B cell (primary cell): ENCODE data around the gene CCDC54. TPM values are rescaled to one million over a fixed set of nuclear protein-coding genes. Genes with fewer than 3 reads are reported as not detected.

Experiments used
- ATAC-seq: fragments of 200-7000 bp; cut with Tn5 transposase; one replicate; pipeline ENCODE4 v1.10.0; 2021; ENCODE audit warnings: low read depth, mild to moderate bottlenecking, moderate number of reproducible peaks, moderate library complexity
- CTCF ChIA-PET: fragments of 350-600 bp; sonication (Branson Sonifier 250); formaldehyde crosslinking; loops from one replicate; lab custom pipeline; 2021; ENCODE audit warnings: antibody characterized with exemption, inconsistent platforms; lab: Charles Lee
- POLR2A ChIA-PET: fragments of 350-600 bp; sonication (Branson Sonifier 250); formaldehyde crosslinking; loops from one replicate; lab custom pipeline; 2021; ENCODE audit warnings: antibody characterized with exemption; lab: Charles Lee
- DNase-seq: peaks from one replicate; pipeline ENCODE4 v3.0.0; 2013
- H2AFZ ChIP-seq: 2 replicates; pipeline ENCODE4 v1.6.1; 2012; ENCODE audit warnings: mild to moderate bottlenecking, low read depth, low read length; ENCODE audit not compliant: insufficient read depth, poor library complexity, severe bottlenecking
- H3K27ac ChIP-seq, 2 donors: 1 replicate in 1 of 2; 2 replicates in 1 of 2; pipeline ENCODE4 v1.5.1; 2012 to 2013; ENCODE audit warnings: low read length in 2 of 2, mild to moderate bottlenecking in 2 of 2, moderate library complexity in 1 of 2
- H3K27me3 ChIP-seq, 4 experiments: fragments of 200-600 bp in 1 of 4; sonication (generic) in 1 of 4; replicated peaks in 1 of 4; 1 replicate in 2 of 4; 2 replicates in 2 of 4; pipeline versions ENCODE4 v1.6.1 to v1.7.0; 2013 to 2016; ENCODE audit warnings: low read length in 3 of 4, mild to moderate bottlenecking in 2 of 4, mixed read lengths in 1 of 4, moderate library complexity in 1 of 4; ENCODE audit not compliant: insufficient read depth in 4 of 4, control insufficient read depth in 3 of 4; ENCODE audit errors: control extremely low read depth in 1 of 4
- H3K36me3 ChIP-seq, 2 experiments: replicated peaks in 1 of 2; 1 replicate in 1 of 2; 2 replicates in 1 of 2; pipeline versions ENCODE4 v1.6.1 to v1.7.1; 2013; ENCODE audit warnings: low read length in 1 of 2; ENCODE audit not compliant: insufficient read depth in 2 of 2, control insufficient read depth in 1 of 2; ENCODE audit errors: control extremely low read depth in 1 of 2, extremely low read depth in 1 of 2
- H3K4me1 ChIP-seq, 2 donors: fragments of 200-600 bp in 1 of 2; sonication (generic) in 1 of 2; 1 replicate in 1 of 2; 2 replicates in 1 of 2; pipeline versions ENCODE4 v1.5.1 to v1.6.1; 2013 to 2017; ENCODE audit warnings: low read length in 2 of 2; ENCODE audit not compliant: control insufficient read depth in 2 of 2, insufficient read depth in 2 of 2
- H3K4me2 ChIP-seq: replicated peaks from 2 replicates; pipeline ENCODE3; 2012; ENCODE audit warnings: mild to moderate bottlenecking, low read depth, low read length; ENCODE audit not compliant: poor library complexity, severe bottlenecking
- H3K4me3 ChIP-seq, 5 experiments: fragments of 200-600 bp in 1 of 5; sonication (generic) in 1 of 5; 1 replicate in 3 of 5; 2 replicates in 2 of 5; pipeline versions ENCODE4 v1.5.1 to v1.7.0; 2011 to 2016; ENCODE audit warnings: low read length in 4 of 5, mild to moderate bottlenecking in 4 of 5, low read depth in 2 of 5, control low read depth in 1 of 5, moderate library complexity in 1 of 5; ENCODE audit not compliant: insufficient read depth in 1 of 5; ENCODE audit errors: control extremely low read depth in 1 of 5, extremely low read depth in 1 of 5
- H3K79me2 ChIP-seq: fragments of 200-600 bp; sonication (generic); one replicate; pipeline ENCODE4 v1.6.0; 2016; ENCODE audit warnings: low read length; ENCODE audit not compliant: control insufficient read depth, insufficient read depth
- H3K9ac ChIP-seq: fragments of 200-600 bp; sonication (generic); 2 replicates; pipeline ENCODE4 v1.6.1; 2017; ENCODE audit warnings: mild to moderate bottlenecking, low read length, moderate library complexity
- H3K9me3 ChIP-seq, 3 donors: one replicate each; pipeline versions ENCODE4 v1.6.1 to v1.7.1; 2013; ENCODE audit warnings: low read length in 2 of 3; ENCODE audit not compliant: control insufficient read depth in 2 of 3, insufficient read depth in 1 of 3; ENCODE audit errors: control extremely low read depth in 1 of 3
- H4K20me1 ChIP-seq: 2 replicates; pipeline ENCODE4 v1.6.0; 2012; ENCODE audit warnings: mild to moderate bottlenecking, low read length; ENCODE audit not compliant: insufficient read depth, control insufficient read depth, poor library complexity, severe bottlenecking
- H3K27ac Mint-ChIP-seq: one replicate; pipeline ENCODE4 v1.8.0; 2021; ENCODE audit warnings: mixed read lengths
- H3K27me3 Mint-ChIP-seq: one replicate; pipeline ENCODE4 v1.8.0; 2021; ENCODE audit warnings: mixed read lengths
- H3K4me1 Mint-ChIP-seq: one replicate; pipeline ENCODE4 v1.8.0; 2021; ENCODE audit warnings: mixed read lengths
- H3K4me3 Mint-ChIP-seq: one replicate; pipeline ENCODE4 v1.8.0; 2021; ENCODE audit warnings: mixed read lengths
- H3K9me3 Mint-ChIP-seq: one replicate; pipeline ENCODE4 v1.8.0; 2022; ENCODE audit warnings: mixed read lengths; ENCODE audit not compliant: insufficient read depth
- EZH2 ChIP-seq: IDR thresholded peaks from 2 replicates; pipeline ENCODE4 v1.6.1; 2012; ENCODE audit warnings: borderline replicate concordance, low read depth, mild to moderate bottlenecking, moderate library complexity, low read length; ENCODE audit not compliant: insufficient read depth, poor library complexity, severe bottlenecking
- WGBS: methylation state at CpG from one replicate; pipeline ENCODE4 v1.1.5; 2013; ENCODE audit warnings: missing lambda C conversion rate; ENCODE audit not compliant: insufficient coverage; 5-methylcytosine and 5-hydroxymethylcytosine counted together
- intact Hi-C: fragments of 100-400 bp; cut with micrococcal nuclease; formaldehyde crosslinking; loops from one replicate; pipeline ENCODE4 v1.10.0; 2022
- polyA plus RNA-seq: library from polyadenylated mRNA; depleted of rRNA; stranded (reverse); fragments of >200 nt; gene quantifications from 2 replicates; pipeline ENCODE4 v1.2.3, GENCODE V29; 2012
- total RNA-seq, 2 donors: library from RNA; stranded (reverse); fragments of 120-200 nt in 1 of 2; gene quantifications; 1 replicate in 1 of 2; 2 replicates in 1 of 2; pipeline versions ENCODE4 v1.2.3 to v1.2.4, GENCODE V29; 2013 to 2022
- TF ChIP-seq, protein P1 (sequence below): fragments of 200-600 bp; IDR thresholded peaks from one replicate; pipeline ENCODE4 v1.8.0; 2022; ENCODE audit warnings: antibody characterized with exemption, mild to moderate bottlenecking

The CCDC54 gene
- total and polyA plus RNA-seq, 2 donors (not counting 1 experiment from before 2014, with no cell fraction given): not detected

DNA sequence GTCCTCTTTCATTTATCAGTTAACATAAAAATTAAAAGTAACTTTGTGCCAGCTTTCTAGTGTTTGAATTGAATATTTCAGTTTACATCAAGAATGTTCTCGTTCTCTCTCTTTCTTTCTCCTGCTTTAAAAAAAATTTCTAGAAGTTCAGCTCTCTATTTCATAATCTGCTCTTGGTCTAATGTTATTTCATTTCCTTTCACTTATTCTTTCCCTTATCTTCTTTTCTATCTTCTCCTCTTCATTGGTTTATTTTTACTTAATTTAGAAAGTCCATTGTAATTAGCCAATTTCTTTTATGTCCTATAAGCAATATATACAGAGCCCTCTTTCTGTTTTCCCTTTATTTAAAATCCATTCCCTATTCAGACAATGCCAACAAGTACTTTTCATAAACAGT, 44.6 kb downstream of the CCDC54 start:
- ATAC-seq (no peak), DNase-seq (no peak)
- H3K4me2 ChIP-seq: no peak overlapping the region
- no peak overlapping the region for H2AFZ ChIP-seq
- peaks cover 18% of the 10 kb centered on the region for H3K4me1 Mint-ChIP-seq
- H3K4me1 ChIP-seq: peaks cover 10 to 13% of the 10 kb centered on the region in 2 donors
- H4K20me1 ChIP-seq: no peaks in the 10 kb centered on the region
- H3K27me3 ChIP-seq: no peaks in the 10 kb centered on the region
- no peaks in the 10 kb centered on the region for H3K79me2 ChIP-seq
- TF ChIP-seq EZH2: no peak
- TF ChIP-seq, protein P1, sequence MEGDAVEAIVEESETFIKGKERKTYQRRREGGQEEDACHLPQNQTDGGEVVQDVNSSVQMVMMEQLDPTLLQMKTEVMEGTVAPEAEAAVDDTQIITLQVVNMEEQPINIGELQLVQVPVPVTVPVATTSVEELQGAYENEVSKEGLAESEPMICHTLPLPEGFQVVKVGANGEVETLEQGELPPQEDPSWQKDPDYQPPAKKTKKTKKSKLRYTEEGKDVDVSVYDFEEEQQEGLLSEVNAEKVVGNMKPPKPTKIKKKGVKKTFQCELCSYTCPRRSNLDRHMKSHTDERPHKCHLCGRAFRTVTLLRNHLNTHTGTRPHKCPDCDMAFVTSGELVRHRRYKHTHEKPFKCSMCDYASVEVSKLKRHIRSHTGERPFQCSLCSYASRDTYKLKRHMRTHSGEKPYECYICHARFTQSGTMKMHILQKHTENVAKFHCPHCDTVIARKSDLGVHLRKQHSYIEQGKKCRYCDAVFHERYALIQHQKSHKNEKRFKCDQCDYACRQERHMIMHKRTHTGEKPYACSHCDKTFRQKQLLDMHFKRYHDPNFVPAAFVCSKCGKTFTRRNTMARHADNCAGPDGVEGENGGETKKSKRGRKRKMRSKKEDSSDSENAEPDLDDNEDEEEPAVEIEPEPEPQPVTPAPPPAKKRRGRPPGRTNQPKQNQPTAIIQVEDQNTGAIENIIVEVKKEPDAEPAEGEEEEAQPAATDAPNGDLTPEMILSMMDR: no peak
- no peaks in the 10 kb centered on the region for H3K9me3 Mint-ChIP-seq
- peaks cover 3% of the 10 kb centered on the region for H3K27me3 Mint-ChIP-seq
- H3K4me3 Mint-ChIP-seq: no peak overlapping the region
- WGBS: no CpG with 5 or more reads among the region's 1 CpG
- H3K27ac ChIP-seq: no peak overlapping the region
- intact Hi-C loops: loop anchor here (1.0 to 10.0 kb wide), 5 partner anchors 8 to 323 kb away; no protein-coding TSS in a partner anchor
- no peak overlapping the region for H3K9ac ChIP-seq
- POLR2A ChIA-PET: no interaction called here
- H3K4me3 ChIP-seq: no peak overlapping the region
- no peaks in the 10 kb centered on the region for H3K9me3 ChIP-seq
- CTCF ChIA-PET: interaction anchor here (0.8 to 2.7 kb wide), 17 partner anchors 9 to 192 kb away, joined by 3 to 40 read pairs (median 7); no protein-coding TSS in a partner anchor
- H3K36me3 ChIP-seq: no peaks in the 10 kb centered on the region
- no peak overlapping the region for H3K27ac Mint-ChIP-seq

DNA sequence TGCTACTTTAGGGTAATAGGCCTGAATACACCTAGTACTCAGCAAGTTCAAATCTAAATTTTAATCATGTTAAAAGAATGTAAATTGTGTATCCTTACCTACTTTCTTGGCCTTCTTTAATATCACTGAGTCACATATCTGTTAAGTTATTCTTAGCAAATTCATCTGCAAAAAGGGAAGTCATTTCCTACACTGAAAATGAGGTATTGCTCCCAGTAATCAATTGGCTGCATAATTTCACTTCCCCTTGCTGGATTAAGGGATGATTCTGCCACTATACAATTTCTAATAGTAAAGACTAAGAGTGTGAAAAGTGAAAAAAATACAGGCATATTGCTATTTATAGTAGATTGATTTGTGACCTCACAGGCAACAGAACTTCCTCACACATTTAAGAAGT, 47.8 kb downstream of the CCDC54 start:
- H3K4me1 Mint-ChIP-seq: peaks cover 45% of the 10 kb centered on the region
- no peak overlapping the region for H3K4me3 Mint-ChIP-seq
- no peaks in the 10 kb centered on the region for H3K79me2 ChIP-seq
- DNase-seq: peak; percentile 35
- no peak overlapping the region for H3K27ac ChIP-seq
- ATAC-seq: no peak
- no peak overlapping the region for H3K27ac Mint-ChIP-seq
- H3K36me3 ChIP-seq: no peaks in the 10 kb centered on the region
- H3K27me3 ChIP-seq: no peaks in the 10 kb centered on the region
- no peak overlapping the region for H3K4me2 ChIP-seq
- ChIA-PET POLR2A (no interaction called here), CTCF (interaction anchor here (0.6 to 1.0 kb wide), 2 partner anchors 148 to 153 kb away, joined by 3 read pairs; no protein-coding TSS in a partner anchor)
- H3K9me3 Mint-ChIP-seq: no peaks in the 10 kb centered on the region
- TF ChIP-seq, protein P1: no peak
- TF ChIP-seq EZH2: no peak
- intact Hi-C loops: loop anchor here (10.0 kb wide), 1 partner anchor 320 kb away; no protein-coding TSS in a partner anchor
- H3K4me3 ChIP-seq: no peak overlapping the region
- no peaks in the 10 kb centered on the region for H3K9me3 ChIP-seq
- peaks cover 30 to 38% of the 10 kb centered on the region in 2 donors for H3K4me1 ChIP-seq
- no peak overlapping the region for H3K9ac ChIP-seq
- H4K20me1 ChIP-seq: no peaks in the 10 kb centered on the region
- no peak overlapping the region for H2AFZ ChIP-seq
- peaks cover 3% of the 10 kb centered on the region for H3K27me3 Mint-ChIP-seq
